Endothelial cell of umbilical vein (primary cell): ENCODE results near the gene ETF1. TPM values are rescaled to one million over a fixed set of nuclear protein-coding genes. Genes with fewer than 3 reads are reported as not detected.

ENCODE experiments used
- BruUV-seq: library from RNA; stranded (reverse); fragments of 400-500 nt; replicated peaks from 2 replicates; lab custom pipeline; 2021; lab: Mats Ljungman, UMichigan
- CTCF ChIA-PET: fragments of 300-600, 350-600 bp; sonication (Branson Sonifier 250); formaldehyde crosslinking; loops from one replicate; lab custom pipeline; 2021; ENCODE audit warnings: antibody characterized with exemption, inconsistent platforms; lab: Charles Lee
- POLR2A ChIA-PET: fragments of 300-600, 350-600 bp; sonication (Branson Sonifier 250); formaldehyde crosslinking; loops from one replicate; lab custom pipeline; 2021; ENCODE audit warnings: antibody characterized with exemption, inconsistent platforms; lab: Charles Lee
- DNase-seq: peaks from one replicate; pipeline ENCODE4 v3.0.0-alpha.2; 2011; ENCODE audit warnings: low read depth, low spot score
- FAIRE-seq: peaks from 2 replicates; lab custom pipeline; 2011; peaks lifted over from hg19 to GRCh38; lab: Jason Lieb, UNC
- H2AFZ ChIP-seq: 2 replicates; pipeline ENCODE4 v1.6.0; 2012; ENCODE audit warnings: low read depth, low read length, control low read depth, inconsistent platforms
- H3K27ac ChIP-seq: 2 replicates; pipeline ENCODE4 v1.5.1; 2011; ENCODE audit warnings: low read depth, mild to moderate bottlenecking, control low read depth, low read length, moderate library complexity; ENCODE audit not compliant: insufficient read depth
- H3K27me3 ChIP-seq, 2 experiments: 2 replicates each; pipeline versions ENCODE4 v1.6.0 to v1.6.1; 2011; ENCODE audit warnings: low read length in 2 of 2, mixed read lengths in 1 of 2; ENCODE audit not compliant: control insufficient read depth in 2 of 2, insufficient read depth in 2 of 2
- H3K36me3 ChIP-seq, 2 experiments: 2 replicates in 1 of 2; 3 replicates in 1 of 2; pipeline ENCODE4 v1.5.1; 2011; ENCODE audit warnings: low read length in 2 of 2, mild to moderate bottlenecking in 1 of 2, moderate library complexity in 1 of 2; ENCODE audit not compliant: control insufficient read depth in 2 of 2, insufficient read depth in 2 of 2; ENCODE audit errors: extremely low read depth in 1 of 2
- H3K4me1 ChIP-seq: 3 replicates; pipeline ENCODE4 v1.5.1; 2011; ENCODE audit warnings: mild to moderate bottlenecking, low read length; ENCODE audit not compliant: control insufficient read depth, insufficient read depth; ENCODE audit errors: extremely low read depth
- H3K4me2 ChIP-seq: 2 replicates; pipeline ENCODE4 v1.6.1; 2011; ENCODE audit warnings: low read length, control low read depth, mixed read lengths; ENCODE audit not compliant: insufficient read depth
- H3K4me3 ChIP-seq, 3 experiments: fragments of 200-600 bp in 1 of 3; sonication (generic), shearing (Covaris generic) in 1 of 3; replicated peaks in 1 of 3; 2 replicates each; pipeline ENCODE4 v1.5.1; 2011 to 2016; ENCODE audit warnings: control low read depth in 3 of 3, low read length in 3 of 3, mild to moderate bottlenecking in 2 of 3, inconsistent platforms in 1 of 3, low read depth in 1 of 3, moderate library complexity in 1 of 3; ENCODE audit not compliant: insufficient read depth in 1 of 3
- H3K79me2 ChIP-seq: 2 replicates; pipeline ENCODE4 v1.6.0; 2012; ENCODE audit warnings: low read length, inconsistent platforms; ENCODE audit not compliant: control insufficient read depth, insufficient read depth
- H3K9ac ChIP-seq: replicated peaks from 2 replicates; pipeline ENCODE3; 2011; ENCODE audit warnings: low read length, control low read depth; ENCODE audit not compliant: insufficient read depth; ENCODE audit errors: extremely low read depth
- H3K9me1 ChIP-seq: replicated peaks from 3 replicates; pipeline ENCODE4 v1.6.0; 2011; ENCODE audit warnings: mild to moderate bottlenecking, low read length; ENCODE audit not compliant: control insufficient read depth, insufficient read depth; ENCODE audit errors: extremely low read depth
- H3K9me3 ChIP-seq: replicated peaks from 2 replicates; pipeline ENCODE4 v1.5.1; 2012; ENCODE audit warnings: low read length, inconsistent platforms; ENCODE audit not compliant: control insufficient read depth, insufficient read depth
- H4K20me1 ChIP-seq: replicated peaks from 2 replicates; pipeline ENCODE3; 2011; ENCODE audit warnings: mild to moderate bottlenecking, low read length; ENCODE audit not compliant: control insufficient read depth, insufficient read depth; ENCODE audit errors: extremely low read depth
- EZH2 ChIP-seq: IDR thresholded peaks from 2 replicates; pipeline ENCODE4 v1.6.1; 2012; ENCODE audit warnings: borderline replicate concordance, low read depth, mild to moderate bottlenecking, moderate library complexity, low read length, inconsistent platforms; ENCODE audit not compliant: severe bottlenecking
- FOS ChIP-seq: IDR thresholded peaks from 2 replicates; pipeline ENCODE4 v1.6.1; 2011; ENCODE audit warnings: mild to moderate bottlenecking, low read length, moderate library complexity, borderline replicate concordance; ENCODE audit not compliant: insufficient read depth
- GATA2 ChIP-seq: IDR thresholded peaks from 2 replicates; pipeline ENCODE4 v1.7.0; 2011; ENCODE audit warnings: low read depth, mild to moderate bottlenecking, moderate library complexity, mixed read lengths, low read length; ENCODE audit not compliant: insufficient read length, insufficient read depth
- JUN ChIP-seq: IDR thresholded peaks from 2 replicates; pipeline ENCODE4 v1.6.1; 2011; ENCODE audit warnings: borderline replicate concordance, low read depth; ENCODE audit not compliant: insufficient read length, insufficient read depth
- MYC ChIP-seq: IDR thresholded peaks from one replicate; pipeline ENCODE4 v1.6.1; 2011; ENCODE audit warnings: mild to moderate bottlenecking, low read depth, low read length
- POLR2A ChIP-seq: IDR thresholded peaks from 2 replicates; pipeline ENCODE4 v1.6.1; 2012; ENCODE audit warnings: low read depth, mild to moderate bottlenecking, control low read depth, low read length
- POLR2AphosphoS5 ChIP-seq: IDR thresholded peaks from 2 replicates; pipeline ENCODE4 v1.6.1; 2012; ENCODE audit warnings: low read depth, mild to moderate bottlenecking, control low read depth, low read length, moderate library complexity; ENCODE audit not compliant: insufficient read depth
- dilution Hi-C: fragments of 300-500 bp; cut with MboI; formaldehyde crosslinking; loops from one replicate; pipeline ENCODE4 v1.15.0; 2019; ENCODE audit warnings: low sequenced_read_pairs; ENCODE audit not compliant: extremely low pct_ligation_motif_present
- intact Hi-C: fragments of 100-400 bp; cut with micrococcal nuclease; formaldehyde crosslinking; loops from one replicate; pipeline ENCODE4 v1.10.0; 2022
- polyA plus RNA-seq, 4 experiments: library from polyadenylated mRNA; depleted of rRNA in 3 of 4; stranded (reverse) in 3 of 4; unstranded in 1 of 4; fragments of >200 nt; gene quantifications; 2 replicates each; pipeline versions ENCODE4 v1.2.1 to v1.2.3, GENCODE V29; 2011 to 2012; ENCODE audit warnings: missing spikeins in 1 of 4
- total RNA-seq: library from RNA; stranded (reverse); gene quantifications from 2 replicates; pipeline ENCODE4 v1.2.3, GENCODE V29; 2021
- TF ChIP-seq, protein P1 (sequence below): IDR thresholded peaks from 2 replicates; pipeline ENCODE4 v1.6.1; 2011; ENCODE audit not compliant: insufficient read depth, insufficient read length
- TF ChIP-seq, protein P2 (sequence below), 2 donors: IDR thresholded peaks; 1 replicate in 1 of 2; 2 replicates in 1 of 2; pipeline ENCODE4 v1.5.1; 2011; ENCODE audit warnings: low read length in 2 of 2, mild to moderate bottlenecking in 2 of 2, moderate library complexity in 2 of 2, control low read depth in 1 of 2, inconsistent platforms in 1 of 2, low read depth in 1 of 2; ENCODE audit not compliant: insufficient read depth in 1 of 2; ENCODE audit errors: extremely low read depth in 1 of 2

Gene ETF1
- total and polyA plus RNA-seq, 2 donors (not counting 3 experiments of a cell fraction or from before 2014, with no cell fraction given): 32.9 to 114 TPM

DNA sequence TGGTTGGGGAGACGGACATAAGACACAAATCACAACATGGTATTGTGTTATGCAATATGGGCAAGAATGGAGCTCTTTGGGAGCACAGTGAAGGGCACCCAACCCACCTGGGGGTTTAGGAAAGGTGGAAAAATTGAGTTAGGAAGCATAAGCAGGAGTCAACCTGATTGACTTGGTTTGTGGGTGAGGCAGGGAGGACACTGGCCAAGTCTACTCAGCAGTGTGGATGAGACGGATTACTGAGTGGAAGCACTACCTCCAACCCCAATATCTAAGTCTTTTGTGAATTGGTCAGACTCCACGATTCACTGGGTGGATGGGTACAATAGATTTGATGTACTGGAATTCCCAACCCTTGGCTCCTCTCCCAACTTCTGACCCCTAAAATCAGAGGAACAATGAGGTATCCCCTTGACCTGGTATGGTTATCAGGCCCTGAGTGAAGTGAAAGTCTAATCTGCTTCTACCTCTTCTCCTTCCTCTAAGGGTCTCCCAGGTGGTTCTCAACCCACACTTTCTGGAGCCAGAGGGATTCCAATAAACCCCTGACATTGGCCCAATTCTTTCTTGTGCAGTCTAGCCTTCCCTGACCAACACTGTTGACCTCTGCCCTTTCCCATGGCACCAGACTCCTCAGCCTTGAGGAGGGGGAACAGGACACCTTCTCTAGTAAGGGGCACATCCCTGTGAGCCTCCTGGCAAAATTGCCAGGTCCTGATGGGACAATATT, 72.5 kb downstream of the ETF1 start:
- Histone ChIP-seq H3K9me3 (no peaks in the 10 kb centered on the region), H4K20me1 (no peaks in the 10 kb centered on the region), H3K36me3 (peaks cover 0 to 3% of the 10 kb centered on the region in 2 experiments), H3K79me2 (peaks cover 5% of the 10 kb centered on the region), H3K27ac (no peak overlapping the region), H3K4me1 (peaks cover 6% of the 10 kb centered on the region), H3K4me2 (no peak overlapping the region), H3K27me3 (no peaks in the 10 kb centered on the region), H3K9me1 (no peaks in the 10 kb centered on the region), H2AFZ (no peak overlapping the region), H3K9ac (no peak overlapping the region), H3K4me3 (no peak overlapping the region)
- TF ChIP-seq JUN: no peak
- TF ChIP-seq POLR2AphosphoS5: no peak
- no peak for TF ChIP-seq GATA2
- no peak for TF ChIP-seq POLR2A
- TF ChIP-seq, protein P1, sequence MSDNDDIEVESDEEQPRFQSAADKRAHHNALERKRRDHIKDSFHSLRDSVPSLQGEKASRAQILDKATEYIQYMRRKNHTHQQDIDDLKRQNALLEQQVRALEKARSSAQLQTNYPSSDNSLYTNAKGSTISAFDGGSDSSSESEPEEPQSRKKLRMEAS: no peak
- TF ChIP-seq, protein P2, sequence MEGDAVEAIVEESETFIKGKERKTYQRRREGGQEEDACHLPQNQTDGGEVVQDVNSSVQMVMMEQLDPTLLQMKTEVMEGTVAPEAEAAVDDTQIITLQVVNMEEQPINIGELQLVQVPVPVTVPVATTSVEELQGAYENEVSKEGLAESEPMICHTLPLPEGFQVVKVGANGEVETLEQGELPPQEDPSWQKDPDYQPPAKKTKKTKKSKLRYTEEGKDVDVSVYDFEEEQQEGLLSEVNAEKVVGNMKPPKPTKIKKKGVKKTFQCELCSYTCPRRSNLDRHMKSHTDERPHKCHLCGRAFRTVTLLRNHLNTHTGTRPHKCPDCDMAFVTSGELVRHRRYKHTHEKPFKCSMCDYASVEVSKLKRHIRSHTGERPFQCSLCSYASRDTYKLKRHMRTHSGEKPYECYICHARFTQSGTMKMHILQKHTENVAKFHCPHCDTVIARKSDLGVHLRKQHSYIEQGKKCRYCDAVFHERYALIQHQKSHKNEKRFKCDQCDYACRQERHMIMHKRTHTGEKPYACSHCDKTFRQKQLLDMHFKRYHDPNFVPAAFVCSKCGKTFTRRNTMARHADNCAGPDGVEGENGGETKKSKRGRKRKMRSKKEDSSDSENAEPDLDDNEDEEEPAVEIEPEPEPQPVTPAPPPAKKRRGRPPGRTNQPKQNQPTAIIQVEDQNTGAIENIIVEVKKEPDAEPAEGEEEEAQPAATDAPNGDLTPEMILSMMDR (IDR thresholded peaks at IDR 0.05; ENCODE audit: extremely low read depth in 1 of 2, insufficient read depth in 1 of 2, low read depth in 1 of 2, low read length in 2 of 2): no peak
- TF ChIP-seq FOS: no peak
- no peak for TF ChIP-seq EZH2
- TF ChIP-seq MYC: no peak
- DNase-seq (peak; percentile 8), FAIRE-seq (no peak)
- dilution Hi-C loops: no loop called here
- intact Hi-C loops: no loop called here
- no TSS peak for BruUV-seq
- ChIA-PET CTCF (interaction anchor here (1.0 kb wide), 1 partner anchor 21 kb away, joined by 3 read pairs; no protein-coding TSS in a partner anchor), POLR2A (no interaction called here)
